Thoracic aorta (tissue), 2 donors: Measurements from ENCODE around the gene MICU1. TPM values are rescaled to one million over a fixed set of nuclear protein-coding genes. Genes with fewer than 3 reads are reported as not detected.
"Not testable (repeated sequence)": the region's sequence is repeated elsewhere in the genome, so short reads cannot be mapped to it uniquely, and the experiment has no call there.

ENCODE experiments used
- ATAC-seq: fragments of 150-250 bp; one replicate; pipeline ENCODE4 v1.8.0; 2017; ENCODE audit warnings: low read depth; ENCODE audit not compliant: insufficient number of reproducible peaks, low FRiP score
- DNase-seq: peaks from one replicate; pipeline ENCODE4 v3.0.0-alpha.2; 2020; ENCODE audit warnings: low spot score
- H3K27ac ChIP-seq, 2 donors: fragments of 200-600 bp; sonication (generic); 1 replicate in 1 of 2; 2 replicates in 1 of 2; pipeline ENCODE4 v1.5.1; 2016; ENCODE audit warnings: mild to moderate bottlenecking in 2 of 2, moderate library complexity in 2 of 2
- H3K27me3 ChIP-seq: fragments of 200-600 bp; sonication (generic); replicated peaks from 2 replicates; pipeline ENCODE4 v1.6.0; 2016; ENCODE audit warnings: mild to moderate bottlenecking; ENCODE audit not compliant: insufficient read depth
- H3K36me3 ChIP-seq: fragments of 200-600 bp; sonication (generic); one replicate; pipeline ENCODE4 v1.5.1; 2016
- H3K4me1 ChIP-seq, 2 donors: fragments of 200-600 bp; sonication (generic); 1 replicate in 1 of 2; 2 replicates in 1 of 2; pipeline versions ENCODE4 v1.5.1 to v1.6.0; 2016; ENCODE audit warnings: low read depth in 2 of 2, mild to moderate bottlenecking in 1 of 2; ENCODE audit not compliant: control insufficient read depth in 1 of 2
- H3K4me3 ChIP-seq: fragments of 200-600 bp; sonication (generic); 2 replicates; pipeline ENCODE4 v1.5.1; 2016; ENCODE audit warnings: mild to moderate bottlenecking
- H3K9me3 ChIP-seq: fragments of 200-600 bp; sonication (generic); 2 replicates; pipeline ENCODE4 v1.5.1; 2016
- CTCF ChIP-seq: fragments of 200-600 bp; sonication (generic); IDR thresholded peaks from one replicate; pipeline ENCODE4 v1.5.1; 2019; ENCODE audit warnings: antibody characterized with exemption
- total RNA-seq, 2 donors: library from RNA; depleted of rRNA; stranded (reverse); fragments of >200 nt; gene quantifications; one replicate each; pipeline versions ENCODE4 v1.1.0 to v1.2.3, GENCODE V29; 2016

MICU1 gene
- total RNA-seq, 2 donors from 2014 or later = 37.4 to 63.5 TPM

- Histone ChIP-seq H3K36me3 (peaks cover 6% of the 10 kb centered on the region), H3K4me3 (no peak overlapping the region), H3K27ac (no peak overlapping the region), H3K9me3 (no peaks in the 10 kb centered on the region), H3K27me3 (no peaks in the 10 kb centered on the region), H3K4me1 (peaks cover 47 to 72% of the 10 kb centered on the region in 2 donors)
- TF ChIP-seq CTCF = no peak
- no peak for DNase-seq
- no peak for ATAC-seq
Observed at GRCh38 chr10:72330069-72330426, 295.8 kb downstream of the MICU1 start.

GRCh38 chr10:72329290-72330068, 296.4 kb downstream of the MICU1 start:
- H3K4me3 ChIP-seq = no peak overlapping the region
- H3K27ac ChIP-seq = peak overlapping the region in 1 of 2 donors; percentile 30
- H3K27me3 ChIP-seq = no peaks in the 10 kb centered on the region
- TF ChIP-seq CTCF = no peak
- no peaks in the 10 kb centered on the region for H3K9me3 ChIP-seq
- peaks cover 6% of the 10 kb centered on the region for H3K36me3 ChIP-seq
- H3K4me1 ChIP-seq = peaks cover 45 to 70% of the 10 kb centered on the region in 2 donors
- no peak for DNase-seq
- no peak for ATAC-seq

- no peak for ATAC-seq
- no peak for DNase-seq
- peak overlapping the region in 1 of 2 donors; percentile 30 for H3K27ac ChIP-seq
Observed at GRCh38 chr10:72328829-72329204, 297.1 kb downstream of the MICU1 start.

GRCh38 chr10:72328045-72328828, 297.6 kb downstream of the MICU1 start:
- Histone ChIP-seq H3K36me3 (peaks cover 2% of the 10 kb centered on the region), H3K27me3 (no peaks in the 10 kb centered on the region), H3K9me3 (no peaks in the 10 kb centered on the region), H3K4me1 (peaks cover 38 to 59% of the 10 kb centered on the region in 2 donors), H3K4me3 (no peak overlapping the region), H3K27ac (peak overlapping the region in 1 of 2 donors; percentile 30)
- TF ChIP-seq CTCF = peak; percentile 58
- DNase-seq = no peak
- ATAC-seq = no peak

More at GRCh38 chr10:72328829-72329204, 297.1 kb downstream of the MICU1 start:
- TF ChIP-seq CTCF = no peak
- no peaks in the 10 kb centered on the region for H3K9me3 ChIP-seq
- peaks cover 39 to 65% of the 10 kb centered on the region in 2 donors for H3K4me1 ChIP-seq
- H3K4me3 ChIP-seq = no peak overlapping the region
- no peaks in the 10 kb centered on the region for H3K27me3 ChIP-seq
- H3K36me3 ChIP-seq = peaks cover 6% of the 10 kb centered on the region

GRCh38 chr10:72326665-72327603, 298.9 kb downstream of the MICU1 start:
- not testable (repeated sequence) for H3K27ac ChIP-seq, DNase-seq, H3K36me3 ChIP-seq, H3K9me3 ChIP-seq, H3K27me3 ChIP-seq, ATAC-seq
- Histone ChIP-seq H3K4me1 (peaks cover 31 to 53% of the 10 kb centered on the region in 2 donors), H3K4me3 (peak overlapping the region; percentile 38)

- H3K27me3 ChIP-seq, H3K36me3 ChIP-seq, DNase-seq, ATAC-seq, H3K4me3 ChIP-seq, H3K27ac ChIP-seq, H3K9me3 ChIP-seq: not testable (repeated sequence)
- H3K4me1 ChIP-seq = peaks cover 28 to 51% of the 10 kb centered on the region in 2 donors
Observed at GRCh38 chr10:72325243-72326175, 300.4 kb downstream of the MICU1 start.
